GM12874 (cell line): ENCODE data around the gene EPHA7.

Source experiments
- CTCF ChIP-seq: IDR thresholded peaks from 2 replicates; pipeline ENCODE4 v1.5.1; 2011; ENCODE audit warnings: low read depth, mild to moderate bottlenecking, control low read depth, low read length, moderate library complexity; ENCODE audit not compliant: insufficient read depth

The EPHA7 gene

GRCh38 chr6:93416571-93417420 lies 2.6 kb downstream of the EPHA7 start:
- TF ChIP-seq CTCF = no peak

- TF ChIP-seq CTCF = no peak
These were observed 6.2 kb downstream of the EPHA7 start for GRCh38 chr6:93413190-93413589.

- TF ChIP-seq CTCF = no peak
These were observed 6.9 kb downstream of the EPHA7 start for GRCh38 chr6:93412452-93412851.

GRCh38 chr6:93407186-93407585 lies 12.2 kb downstream of the EPHA7 start:
- no peak for TF ChIP-seq CTCF

- TF ChIP-seq CTCF = no peak
These were observed 16.0 kb downstream of the EPHA7 start for GRCh38 chr6:93403390-93403789.

GRCh38 chr6:93398723-93399122 lies 20.6 kb downstream of the EPHA7 start:
- no peak for TF ChIP-seq CTCF

- no peak for TF ChIP-seq CTCF
These were observed 24.9 kb downstream of the EPHA7 start for GRCh38 chr6:93394471-93394870.
